ENCODE measurements around the gene MAGI3. TPM values are rescaled to one million over a fixed set of nuclear protein-coding genes. Genes with fewer than 3 reads are reported as not detected.

The MAGI3 gene
- polyA plus RNA-seq, 1 experiment: 1.9 TPM

GRCh38 chr1:113616156-113616555 is 225.8 kb downstream of the MAGI3 start:
- POLR2A ChIA-PET: no interaction called here
- TF ChIP-seq, protein P1, sequence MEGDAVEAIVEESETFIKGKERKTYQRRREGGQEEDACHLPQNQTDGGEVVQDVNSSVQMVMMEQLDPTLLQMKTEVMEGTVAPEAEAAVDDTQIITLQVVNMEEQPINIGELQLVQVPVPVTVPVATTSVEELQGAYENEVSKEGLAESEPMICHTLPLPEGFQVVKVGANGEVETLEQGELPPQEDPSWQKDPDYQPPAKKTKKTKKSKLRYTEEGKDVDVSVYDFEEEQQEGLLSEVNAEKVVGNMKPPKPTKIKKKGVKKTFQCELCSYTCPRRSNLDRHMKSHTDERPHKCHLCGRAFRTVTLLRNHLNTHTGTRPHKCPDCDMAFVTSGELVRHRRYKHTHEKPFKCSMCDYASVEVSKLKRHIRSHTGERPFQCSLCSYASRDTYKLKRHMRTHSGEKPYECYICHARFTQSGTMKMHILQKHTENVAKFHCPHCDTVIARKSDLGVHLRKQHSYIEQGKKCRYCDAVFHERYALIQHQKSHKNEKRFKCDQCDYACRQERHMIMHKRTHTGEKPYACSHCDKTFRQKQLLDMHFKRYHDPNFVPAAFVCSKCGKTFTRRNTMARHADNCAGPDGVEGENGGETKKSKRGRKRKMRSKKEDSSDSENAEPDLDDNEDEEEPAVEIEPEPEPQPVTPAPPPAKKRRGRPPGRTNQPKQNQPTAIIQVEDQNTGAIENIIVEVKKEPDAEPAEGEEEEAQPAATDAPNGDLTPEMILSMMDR (IDR thresholded peaks at IDR 0.05; ENCODE audit: insufficient read depth, low read depth, low read length): no peak
- Histone ChIP-seq H3K27me3 (ENCODE audit: control insufficient read depth, insufficient read depth, low read length) (no peaks in the 10 kb centered on the region), H3K36me3 (ENCODE audit: control insufficient read depth, insufficient read depth, low read length) (no peaks in the 10 kb centered on the region), H3K4me3 (ENCODE audit: low read depth, low read length) (no peak overlapping the region)
- DNase-seq (ENCODE audit: low read depth): no peak
- CTCF ChIA-PET: no interaction called here

GRCh38 chr1:113617438-113618141 is 227.3 kb downstream of the MAGI3 start:
- DNase-seq (ENCODE audit: low read depth): no peak
- Histone ChIP-seq H3K4me3 (ENCODE audit: low read depth, low read length) (no peak overlapping the region), H3K36me3 (ENCODE audit: control insufficient read depth, insufficient read depth, low read length) (no peaks in the 10 kb centered on the region), H3K27me3 (ENCODE audit: control insufficient read depth, insufficient read depth, low read length) (no peaks in the 10 kb centered on the region)
- POLR2A ChIA-PET: no interaction called here
- CTCF ChIA-PET: no interaction called here
- TF ChIP-seq, protein P1 (IDR thresholded peaks at IDR 0.05; ENCODE audit: insufficient read depth, low read depth, low read length): no peak

DNA sequence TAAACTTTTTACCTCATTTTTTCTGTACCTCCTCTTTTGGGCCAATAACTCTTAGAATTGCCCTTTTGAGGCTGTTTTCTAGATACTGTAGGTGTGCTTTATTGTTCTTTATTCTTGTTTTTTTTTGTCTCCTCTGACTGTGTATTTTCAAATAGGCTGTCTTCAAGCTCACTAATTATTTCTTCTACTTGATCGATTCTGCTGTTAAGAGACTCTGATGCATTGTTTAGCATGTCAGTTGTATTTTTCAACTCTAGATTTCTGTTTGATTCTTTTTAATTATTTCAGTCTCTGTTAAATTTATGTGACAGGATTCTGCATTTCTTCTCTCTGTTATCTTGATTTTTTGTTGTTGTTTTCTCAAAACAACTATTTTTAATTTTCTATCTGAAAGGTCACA is 238.7 kb downstream of the MAGI3 start:
- H3K4me3 ChIP-seq (ENCODE audit: low read depth, low read length): no peak overlapping the region
- H3K27me3 ChIP-seq (ENCODE audit: control insufficient read depth, insufficient read depth, low read length): no peaks in the 10 kb centered on the region
- no peak for DNase-seq (ENCODE audit: low read depth)
- no peaks in the 10 kb centered on the region for H3K36me3 ChIP-seq (ENCODE audit: control insufficient read depth, insufficient read depth, low read length)
- TF ChIP-seq, protein P1 (IDR thresholded peaks at IDR 0.05; ENCODE audit: insufficient read depth, low read depth, low read length): no peak
- CTCF ChIA-PET: no interaction called here
- POLR2A ChIA-PET: no interaction called here

DNA sequence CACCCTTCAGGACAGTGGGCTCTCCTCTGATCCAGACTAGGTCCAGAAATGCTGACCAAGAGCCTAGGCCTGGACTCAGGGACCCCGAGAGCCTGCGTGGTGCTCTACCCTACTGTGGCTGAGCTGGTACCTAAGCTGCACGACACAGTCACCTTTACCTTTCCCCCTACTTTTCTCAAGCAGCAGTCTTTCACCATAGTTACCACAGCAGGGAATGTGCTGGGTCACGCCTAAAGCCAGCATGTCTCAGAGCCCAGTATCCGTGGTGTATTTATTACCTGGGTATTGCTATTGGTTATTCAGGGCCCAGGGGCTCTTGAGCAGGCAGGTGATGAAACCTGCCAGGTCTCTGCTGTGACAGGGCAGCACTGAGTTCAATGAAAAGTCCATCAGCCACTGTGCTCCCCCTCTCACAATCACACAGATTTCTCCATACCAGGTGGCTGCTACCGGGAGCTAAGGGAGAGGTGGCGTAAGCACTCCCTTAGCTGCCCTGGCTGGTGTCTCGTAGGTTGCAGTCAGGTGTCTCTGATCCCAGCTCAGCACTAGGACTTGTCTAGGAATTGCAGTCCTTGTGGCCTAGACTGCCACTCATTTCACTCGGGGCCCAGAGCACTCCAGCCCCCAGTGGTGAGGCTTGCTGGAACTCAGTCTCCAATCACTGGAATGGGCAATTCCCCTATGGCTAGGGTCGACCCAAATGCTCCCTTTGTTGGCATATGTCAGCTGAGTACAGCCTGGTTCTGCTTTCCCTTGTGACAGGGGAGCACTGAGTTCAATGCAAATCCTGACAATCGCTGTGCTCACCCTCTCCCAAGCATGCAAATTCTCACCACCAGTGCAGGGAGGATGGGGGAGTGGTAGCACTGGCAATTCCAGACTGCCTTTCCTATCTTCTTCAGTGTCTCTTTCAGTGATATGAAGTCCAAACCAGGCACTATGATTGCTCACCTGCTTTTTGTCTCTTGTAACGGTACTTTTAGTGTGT is 240.3 kb downstream of the MAGI3 start:
- ChIA-PET CTCF (no interaction called here), POLR2A (no interaction called here)
- DNase-seq (ENCODE audit: low read depth): no peak

GRCh38 chr1:113641396-113641795 is 251.1 kb downstream of the MAGI3 start:
- Histone ChIP-seq H3K4me3 (ENCODE audit: low read depth, low read length) (no peak overlapping the region), H3K36me3 (ENCODE audit: control insufficient read depth, insufficient read depth, low read length) (no peaks in the 10 kb centered on the region), H3K27me3 (ENCODE audit: control insufficient read depth, insufficient read depth, low read length) (no peaks in the 10 kb centered on the region)
- TF ChIP-seq, protein P1 (IDR thresholded peaks at IDR 0.05; ENCODE audit: insufficient read depth, low read depth, low read length): no peak
- POLR2A ChIA-PET: no interaction called here
- CTCF ChIA-PET: no interaction called here
- no peak for DNase-seq (ENCODE audit: low read depth)

More for the DNA sequence above, 240.3 kb downstream of the MAGI3 start:
- TF ChIP-seq, protein P1 (IDR thresholded peaks at IDR 0.05; ENCODE audit: insufficient read depth, low read depth, low read length): no peak
- Histone ChIP-seq H3K36me3 (ENCODE audit: control insufficient read depth, insufficient read depth, low read length) (no peaks in the 10 kb centered on the region), H3K4me3 (ENCODE audit: low read depth, low read length) (no peak overlapping the region), H3K27me3 (ENCODE audit: control insufficient read depth, insufficient read depth, low read length) (no peaks in the 10 kb centered on the region)
